ENCODE measurements around the gene ST8SIA1.

DNA sequence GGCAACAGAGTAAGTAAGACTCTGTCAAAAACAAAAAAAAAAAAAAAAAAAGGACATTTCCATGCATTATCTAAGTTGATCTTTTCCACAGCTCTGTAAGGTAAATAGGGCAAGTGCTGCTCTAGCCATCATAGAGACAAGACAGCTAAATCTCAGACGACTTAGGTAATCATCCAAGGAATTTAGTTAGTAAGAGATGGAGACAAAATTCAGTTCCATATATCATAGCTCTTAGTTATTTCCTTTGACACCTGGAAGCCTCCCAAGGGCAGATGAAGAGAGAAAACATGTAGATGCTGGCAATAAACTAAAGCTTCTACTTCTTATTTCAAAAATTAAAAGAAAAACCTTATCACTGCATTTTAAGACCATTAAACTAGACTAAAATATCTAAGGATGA is 48.7 kb downstream of the ST8SIA1 start:
- TF ChIP-seq POLR2AphosphoS5 (IDR thresholded peaks at IDR 0.05; ENCODE audit: borderline replicate concordance, low read depth, low read length) (no peak), EZH2 (IDR thresholded peaks at IDR 0.05) (no peak)

Measured in SK-N-MC (cell line).